HG02588 (cell line): ENCODE data around the gene BCL2L11.

Experiments
- ATAC-seq: cut with Tn5 transposase; IDR thresholded peaks from one replicate; pipeline ENCODE4 v1.9.1; 2021; ENCODE audit warnings: mild to moderate bottlenecking, moderate library complexity; ENCODE audit not compliant: unreplicated experiment

BCL2L11 gene

DNA sequence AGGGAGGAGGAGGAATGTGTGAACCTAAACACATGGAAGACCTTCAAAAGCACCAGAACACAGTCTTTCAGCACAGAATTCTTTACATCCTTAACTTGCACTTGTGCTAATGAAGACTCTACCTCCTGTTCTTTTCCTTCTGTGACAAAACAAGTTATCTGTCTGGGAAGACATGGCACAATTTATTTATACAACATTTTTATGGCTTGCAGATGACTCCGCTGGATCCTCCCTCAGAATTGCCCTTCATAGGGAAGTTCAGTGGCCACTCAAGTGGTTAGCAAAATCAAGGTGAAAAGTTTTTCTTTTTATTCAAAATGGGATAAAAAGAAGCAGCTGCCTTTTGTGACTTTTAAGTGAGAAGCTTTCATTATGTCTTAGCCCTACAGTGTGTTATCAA lies 21.4 kb downstream of the BCL2L11 start:
- ATAC-seq = no peak

GRCh38 chr2:111143107-111143842 lies 22.6 kb downstream of the BCL2L11 start:
- no peak for ATAC-seq

DNA sequence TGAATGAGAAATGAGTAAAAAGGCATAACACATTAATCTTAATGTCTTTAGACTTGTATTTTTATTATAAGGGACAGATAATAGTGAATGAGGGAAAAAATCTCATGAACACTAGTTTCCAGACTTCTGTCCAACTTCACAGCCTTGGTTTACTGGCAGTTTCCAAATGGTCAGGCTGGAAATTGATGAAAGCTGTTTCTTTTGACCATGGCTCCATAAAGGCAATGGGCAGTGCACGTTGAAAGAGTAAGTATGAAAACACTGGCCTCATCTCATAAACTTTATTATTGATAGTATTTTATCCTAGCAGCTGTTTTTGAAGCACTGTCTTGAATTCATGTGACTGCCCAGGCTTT lies 23.1 kb downstream of the BCL2L11 start:
- no peak for ATAC-seq

DNA sequence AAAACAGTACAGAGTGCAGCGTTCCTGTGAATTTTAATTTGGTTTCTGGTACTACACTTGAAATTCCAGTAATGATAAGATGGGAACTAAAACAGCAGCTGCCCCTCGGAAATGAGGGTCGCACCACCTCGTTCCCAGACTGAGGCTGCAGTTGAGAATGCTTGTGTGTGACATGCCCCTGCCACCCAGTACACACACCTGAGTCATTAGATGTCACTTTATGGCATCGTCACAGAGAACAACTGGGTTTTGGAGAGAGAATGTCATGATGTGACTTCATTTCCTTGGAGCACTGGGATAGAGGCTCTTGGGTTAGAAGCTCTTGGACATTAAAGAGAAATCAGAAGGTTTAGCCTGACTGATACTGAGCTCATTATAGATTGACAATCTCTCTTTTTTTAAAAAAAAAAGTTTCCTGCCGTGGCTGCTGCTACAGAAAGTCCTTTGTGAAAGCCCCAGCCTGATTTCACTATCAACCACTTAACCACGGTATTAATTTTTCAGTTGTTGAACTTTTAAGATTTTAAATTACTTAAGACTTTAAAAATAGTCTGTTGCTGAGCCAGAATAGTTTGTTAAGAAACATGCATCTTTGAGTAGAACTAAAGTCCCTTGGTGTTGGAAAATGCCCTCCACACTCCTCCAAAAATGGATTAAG lies 24.5 kb downstream of the BCL2L11 start:
- no peak for ATAC-seq

GRCh38 chr2:111145951-111146350 lies 25.2 kb downstream of the BCL2L11 start:
- no peak for ATAC-seq

DNA sequence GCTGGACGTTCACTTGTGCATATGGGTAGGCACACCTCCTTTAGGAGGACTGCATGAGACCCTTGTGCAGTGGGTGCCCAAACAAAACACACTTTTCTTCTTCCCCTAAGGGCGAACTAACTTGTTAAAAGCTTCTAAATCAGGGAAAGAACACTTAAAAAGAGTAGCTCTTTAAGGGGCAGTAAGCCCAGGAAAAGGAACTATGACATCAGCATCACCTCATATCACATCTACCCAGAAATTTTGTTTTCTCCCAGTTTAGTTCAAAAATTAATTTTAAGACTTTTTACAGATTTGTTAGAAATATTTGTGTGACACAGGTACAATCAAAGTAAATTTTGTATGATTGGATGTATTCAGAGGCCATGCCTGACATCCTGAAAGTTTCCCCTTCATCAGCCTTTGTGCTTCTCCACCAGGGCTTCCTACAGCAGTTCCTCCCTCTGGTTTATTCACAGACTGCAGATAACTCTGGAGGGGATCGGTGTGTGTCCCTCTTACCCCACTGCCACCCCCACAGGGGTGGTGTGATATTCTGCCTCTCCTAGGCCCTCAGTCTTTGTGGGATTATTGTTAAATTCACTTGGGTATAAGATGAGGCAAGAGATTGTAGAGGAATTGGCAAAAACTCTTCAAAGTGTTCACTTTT lies 27.6 kb downstream of the BCL2L11 start:
- ATAC-seq = no peak

DNA sequence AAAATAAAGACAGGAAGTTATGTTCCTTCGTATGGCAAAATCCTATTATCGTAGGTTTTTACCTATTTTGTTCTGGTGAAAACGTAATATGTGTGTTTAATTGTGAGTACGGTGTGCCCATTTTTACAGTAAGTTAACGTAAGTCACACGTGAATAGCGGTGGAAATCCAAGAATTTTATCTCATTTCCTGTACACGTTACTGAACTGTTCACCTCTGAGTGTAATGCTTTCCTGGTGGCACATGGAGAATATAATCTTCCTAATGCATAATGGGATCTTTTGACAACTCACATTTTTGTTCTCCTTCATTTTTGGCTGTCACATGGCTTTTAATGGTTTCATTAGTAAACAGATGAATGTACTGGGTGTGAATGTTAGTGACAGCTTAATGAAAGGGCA lies 28.2 kb downstream of the BCL2L11 start:
- ATAC-seq = no peak

DNA sequence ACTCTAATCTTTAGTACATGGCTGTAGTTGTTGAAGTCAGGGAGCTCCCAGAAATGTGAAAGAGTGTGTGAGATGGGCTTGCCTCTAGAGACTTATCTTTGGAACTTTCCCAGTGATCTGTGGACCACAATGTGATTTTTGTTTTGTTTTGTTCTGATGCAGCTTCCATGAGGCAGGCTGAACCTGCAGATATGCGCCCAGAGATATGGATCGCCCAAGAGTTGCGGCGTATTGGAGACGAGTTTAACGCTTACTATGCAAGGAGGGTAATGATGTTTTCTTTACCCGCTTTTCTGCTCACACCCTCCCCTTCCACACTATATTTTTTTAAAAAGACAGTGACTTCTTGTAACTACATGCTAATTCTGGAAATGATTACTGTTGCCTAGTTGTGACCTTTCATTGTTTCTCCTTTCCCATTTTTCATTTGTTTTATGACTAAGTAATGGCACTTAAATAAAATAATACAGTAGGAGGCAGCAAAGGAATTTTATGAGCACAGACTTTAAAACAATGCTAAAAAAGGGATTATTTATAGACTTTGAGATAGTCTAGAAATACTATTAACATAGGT lies 29.3 kb downstream of the BCL2L11 start:
- ATAC-seq = no peak

- ATAC-seq = no peak
Measured at GRCh38 chr2:111154758-111155157, 34.0 kb downstream of the BCL2L11 start.

- ATAC-seq = no peak
Measured at GRCh38 chr2:111155610-111156009, 34.9 kb downstream of the BCL2L11 start.

DNA sequence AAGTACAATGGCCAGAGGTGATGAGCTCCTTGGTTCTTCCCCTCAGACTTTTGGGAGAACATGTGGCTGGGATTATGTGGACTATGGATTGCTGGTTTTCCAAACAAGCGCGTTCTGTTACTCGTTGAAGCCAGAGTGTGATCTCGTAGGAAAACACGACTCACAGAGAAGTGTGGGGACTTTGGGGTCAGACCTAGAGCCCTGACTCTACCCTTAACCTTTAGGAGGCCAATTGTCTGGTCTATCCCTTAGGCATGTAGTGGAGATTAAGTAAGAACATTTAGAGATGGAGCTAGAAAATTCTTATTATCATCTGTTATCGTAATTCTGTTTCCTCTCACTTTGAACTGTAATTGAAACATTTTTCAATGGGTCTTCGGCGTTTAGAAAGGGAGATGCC lies 35.8 kb downstream of the BCL2L11 start:
- no peak for ATAC-seq

GRCh38 chr2:111157071-111157661 lies 36.5 kb downstream of the BCL2L11 start:
- peak; percentile 49 for ATAC-seq

GRCh38 chr2:111157798-111158197 lies 37.1 kb downstream of the BCL2L11 start:
- ATAC-seq = peak; percentile 62

DNA sequence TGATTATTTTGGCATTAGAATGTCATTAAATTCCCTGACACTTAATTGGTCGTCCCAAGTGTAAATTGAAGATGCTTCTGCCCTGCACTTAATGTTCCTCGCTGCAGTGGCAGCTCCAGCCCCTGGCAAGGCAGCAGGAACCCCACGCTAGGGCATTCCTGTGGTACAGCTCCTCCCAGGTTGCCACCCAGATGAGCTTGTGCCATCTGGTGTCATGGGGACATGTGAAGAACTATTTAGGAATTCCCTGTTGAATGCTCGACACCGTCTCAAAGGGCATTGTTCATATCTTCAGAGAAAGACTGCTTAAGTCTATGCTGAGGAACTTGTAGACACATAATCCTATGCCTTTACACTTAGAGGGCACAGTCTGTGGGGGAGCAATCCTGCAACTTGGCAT lies 38.9 kb downstream of the BCL2L11 start:
- no peak for ATAC-seq

DNA sequence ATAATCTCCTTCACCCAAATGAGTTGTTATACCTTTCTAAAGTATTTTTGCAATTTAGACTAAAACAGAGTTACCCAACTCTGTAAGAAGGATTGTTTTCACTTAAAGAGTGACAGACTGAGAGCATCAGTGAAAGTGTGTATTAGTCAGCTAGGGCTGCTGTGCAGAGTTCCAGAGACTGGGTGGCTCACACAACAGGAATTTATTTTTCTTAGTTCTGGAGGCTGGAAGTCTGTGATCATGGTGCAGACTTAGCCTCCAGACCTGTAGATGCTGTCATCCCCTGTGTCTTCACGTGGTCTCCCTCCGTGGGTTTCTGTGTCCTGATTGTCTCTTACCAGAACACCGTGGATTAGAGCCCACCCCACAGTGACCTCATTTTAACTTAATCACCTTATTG lies 40.0 kb downstream of the BCL2L11 start:
- ATAC-seq = no peak

DNA sequence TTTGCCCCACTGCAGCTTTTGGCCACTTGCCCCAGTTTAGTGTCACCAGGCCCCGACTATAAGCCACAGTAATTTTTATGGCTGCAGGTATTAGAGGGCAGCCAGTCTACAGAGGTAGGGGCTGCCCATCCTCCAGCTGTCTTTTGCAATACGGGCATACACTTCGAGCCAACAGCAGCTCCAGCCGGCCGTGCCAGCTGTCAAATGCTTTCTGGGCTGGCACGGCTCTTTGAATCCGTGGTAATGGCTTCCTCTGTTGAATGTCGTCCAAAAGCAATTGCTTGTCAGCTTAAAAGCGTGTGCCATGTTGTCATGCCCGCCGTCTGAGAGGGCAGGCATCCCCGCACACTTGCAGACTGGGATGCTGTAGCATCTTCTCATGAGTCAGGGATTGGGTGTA lies 41.3 kb downstream of the BCL2L11 start:
- no peak for ATAC-seq

- ATAC-seq = no peak
Measured at GRCh38 chr2:111162718-111163331, 42.1 kb downstream of the BCL2L11 start.

- no peak for ATAC-seq
Measured at GRCh38 chr2:111164078-111164477, 43.4 kb downstream of the BCL2L11 start.

DNA sequence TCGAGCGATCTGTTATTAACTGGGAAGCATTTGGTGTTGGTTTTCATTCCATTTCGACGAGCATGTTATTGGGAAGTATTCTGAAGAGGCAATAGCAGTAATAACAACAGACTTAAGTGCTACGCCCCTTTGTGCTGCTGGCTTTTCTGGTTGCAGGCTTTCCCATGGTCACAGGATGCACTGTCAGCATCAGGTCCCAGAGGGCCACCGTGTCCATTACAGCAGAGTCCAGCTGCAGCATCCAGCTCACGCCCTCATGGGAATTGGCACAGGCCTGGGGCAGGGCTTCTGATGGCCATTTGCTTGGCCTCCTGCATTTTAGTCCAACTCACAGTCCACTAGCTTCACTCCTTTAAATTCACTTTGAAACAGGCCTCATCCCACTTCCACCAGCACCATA lies 44.4 kb downstream of the BCL2L11 start:
- no peak for ATAC-seq

DNA sequence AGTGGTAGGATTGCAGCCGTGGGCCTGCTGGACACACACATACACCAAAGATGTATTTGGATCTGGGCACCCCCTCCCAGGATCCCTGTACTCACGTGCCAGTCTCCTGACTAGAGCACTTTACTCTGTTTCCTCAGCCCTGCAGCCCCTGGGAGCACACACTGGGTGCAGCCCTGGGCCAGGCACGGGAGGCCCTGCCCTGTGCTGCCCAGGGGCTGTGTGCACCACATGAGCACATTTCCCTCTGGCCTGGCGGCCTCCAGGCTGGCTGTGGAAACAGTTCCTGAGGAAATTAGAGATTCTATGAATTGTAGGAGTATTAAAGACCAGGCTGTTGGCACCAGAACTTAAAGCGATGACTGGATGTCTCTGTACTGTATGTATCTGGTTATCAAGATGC lies 45.4 kb downstream of the BCL2L11 start:
- no peak for ATAC-seq
